ENCODE measurements around the gene CSNK2B. TPM values are rescaled to one million over a fixed set of nuclear protein-coding genes. Genes with fewer than 3 reads are reported as not detected.
A peak's percentile ranks its signal among the peaks of the same experiment; 100 is the strongest.

Gene CSNK2B
- total and polyA plus RNA-seq, 9 of the 15 experiments (the other 6 are each of a cell fraction or from before 2014, with no cell fraction given), result 120 to 1,126 (median 529) TPM

- TF ChIP-seq ZFP91 (CRISPR knock-in tag; IDR thresholded peaks at IDR 0.05), result 0 out of 2 replicates have a peak, but pooled peaks have one; percentile 22
- no peak for TF ChIP-seq SMAD3 (CRISPR knock-in tag; conservative IDR thresholded peaks at IDR 0.05)
- TF ChIP-seq SP2 (IDR thresholded peaks at IDR 0.05; ENCODE audit: extremely low read depth, low read depth, low read length, poor library complexity, severe bottlenecking), result peak; percentile 6
- TF ChIP-seq MTA3 (IDR thresholded peaks at IDR 0.05; ENCODE audit: borderline replicate concordance), result no peak
- no peak for TF ChIP-seq NEUROD1 (IDR thresholded peaks at IDR 0.05; ENCODE audit: borderline replicate concordance, low read depth, low read length, partially characterized antibody)
- TF ChIP-seq HNRNPUL1 (IDR thresholded peaks at IDR 0.05; ENCODE audit: low read length), result no peak
- TF ChIP-seq RFX1 (IDR thresholded peaks at IDR 0.05), result no peak
- no peak for TF ChIP-seq TEAD4 (IDR thresholded peaks at IDR 0.05; ENCODE audit: low read length)
- TF ChIP-seq TEAD4 (CRISPR knock-in tag; IDR thresholded peaks at IDR 0.05; ENCODE audit: borderline replicate concordance), result 0 out of 2 replicates have a peak, but pooled peaks have one; percentile 51
- no peak for TF ChIP-seq DACH1 (IDR thresholded peaks at IDR 0.05; ENCODE audit: partially characterized antibody)
- no peak for TF ChIP-seq PRPF4 (IDR thresholded peaks at IDR 0.05; ENCODE audit: insufficient read depth, low read depth, low read length, poor library complexity, severe bottlenecking)
- no peak for TF ChIP-seq FOXA1 (IDR thresholded peaks at IDR 0.05; ENCODE audit: borderline replicate concordance)
- TF ChIP-seq ZNF830 (CRISPR knock-in tag; IDR thresholded peaks at IDR 0.05), result no peak
- TF ChIP-seq RBFOX2 (IDR thresholded peaks at IDR 0.05; ENCODE audit: low read depth, low read length), result peak; percentile 41; the same call in 1 of the 2 replicates
- no peak for TF ChIP-seq NFATC3 (IDR thresholded peaks at IDR 0.05)
- TF ChIP-seq BRF1 (IDR thresholded peaks at IDR 0.05; ENCODE audit: borderline replicate concordance, extremely low read depth, insufficient read length), result no peak
- no peak for TF ChIP-seq ZNF224 (CRISPR knock-in tag; IDR thresholded peaks at IDR 0.05)
- 0 out of 4 replicates have a peak, but pooled peaks of 1 of the 2 experiments have one; percentile 15 for TF ChIP-seq ZNF639 (CRISPR knock-in tag; conservative IDR thresholded peaks at IDR 0.05 in 1 of 2, IDR thresholded peaks at IDR 0.05 in 1 of 2)
- TF ChIP-seq RBM15 (IDR thresholded peaks at IDR 0.05; ENCODE audit: insufficient read depth, low read length), result no peak
- TF ChIP-seq ARID2 (IDR thresholded peaks at IDR 0.05), result no peak; the same call in 1 of the 2 replicates
- no peak for TF ChIP-seq ZNF263 (CRISPR knock-in tag; IDR thresholded peaks at IDR 0.05; ENCODE audit: borderline replicate concordance)
- TF ChIP-seq KAT8 (IDR thresholded peaks at IDR 0.05; ENCODE audit: low read depth), result 0 out of 2 replicates have a peak, but pooled peaks have one; percentile 2
Observed at GRCh38 chr6:31689249-31690110, 23.6 kb downstream of the CSNK2B start (continued).
